Measurements from ENCODE around the gene C20orf204.

Gene C20orf204

DNA sequence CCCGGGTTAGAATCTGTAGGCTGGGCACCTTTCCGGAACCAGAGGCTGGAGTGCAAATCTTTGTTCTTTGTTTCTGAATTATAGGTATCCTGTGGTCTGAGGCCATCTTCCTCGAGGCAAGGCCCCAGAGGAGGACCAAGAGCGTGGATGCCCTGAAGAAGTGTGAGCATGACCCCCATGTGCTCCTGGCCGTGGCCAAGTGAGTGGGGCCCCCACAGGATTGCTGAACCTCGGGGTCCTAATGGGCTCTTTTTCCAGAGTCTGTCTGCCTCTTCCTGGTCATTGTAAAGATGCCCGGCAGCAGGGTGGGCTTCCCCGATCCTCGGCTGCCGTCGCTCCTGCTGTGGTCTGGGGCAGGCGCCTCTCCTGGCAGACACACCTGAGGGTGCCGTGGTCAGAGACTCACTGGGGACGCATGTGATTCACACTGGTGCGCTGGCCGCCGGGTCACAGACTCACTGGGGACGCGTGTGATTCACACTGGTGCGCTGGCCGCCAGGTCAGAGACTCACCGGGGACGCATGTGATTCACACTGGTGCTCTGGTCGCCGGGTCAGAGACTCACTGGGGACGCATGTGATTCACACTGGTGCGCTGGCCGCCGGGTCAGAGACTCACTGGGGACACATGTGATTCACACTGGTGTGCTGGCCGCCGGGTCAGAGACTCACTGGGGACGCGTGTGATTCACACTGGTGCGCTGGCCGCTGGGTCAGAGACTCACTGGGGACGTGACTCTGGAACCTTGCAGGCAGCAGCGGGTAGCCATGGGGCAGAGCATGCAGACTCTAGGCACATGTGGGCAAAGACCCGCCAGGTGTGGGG lies 6.5 kb upstream of the C20orf204 start:
- H3K4me3 ChIP-seq (ENCODE audit: low read depth, low read length), result no peak overlapping the region
- DNase-seq (ENCODE audit: low read depth), result no peak
- TF ChIP-seq, protein P1, sequence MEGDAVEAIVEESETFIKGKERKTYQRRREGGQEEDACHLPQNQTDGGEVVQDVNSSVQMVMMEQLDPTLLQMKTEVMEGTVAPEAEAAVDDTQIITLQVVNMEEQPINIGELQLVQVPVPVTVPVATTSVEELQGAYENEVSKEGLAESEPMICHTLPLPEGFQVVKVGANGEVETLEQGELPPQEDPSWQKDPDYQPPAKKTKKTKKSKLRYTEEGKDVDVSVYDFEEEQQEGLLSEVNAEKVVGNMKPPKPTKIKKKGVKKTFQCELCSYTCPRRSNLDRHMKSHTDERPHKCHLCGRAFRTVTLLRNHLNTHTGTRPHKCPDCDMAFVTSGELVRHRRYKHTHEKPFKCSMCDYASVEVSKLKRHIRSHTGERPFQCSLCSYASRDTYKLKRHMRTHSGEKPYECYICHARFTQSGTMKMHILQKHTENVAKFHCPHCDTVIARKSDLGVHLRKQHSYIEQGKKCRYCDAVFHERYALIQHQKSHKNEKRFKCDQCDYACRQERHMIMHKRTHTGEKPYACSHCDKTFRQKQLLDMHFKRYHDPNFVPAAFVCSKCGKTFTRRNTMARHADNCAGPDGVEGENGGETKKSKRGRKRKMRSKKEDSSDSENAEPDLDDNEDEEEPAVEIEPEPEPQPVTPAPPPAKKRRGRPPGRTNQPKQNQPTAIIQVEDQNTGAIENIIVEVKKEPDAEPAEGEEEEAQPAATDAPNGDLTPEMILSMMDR (conservative IDR thresholded peaks at IDR 0.05; ENCODE audit: low read depth, low read length), result no peak

DNA sequence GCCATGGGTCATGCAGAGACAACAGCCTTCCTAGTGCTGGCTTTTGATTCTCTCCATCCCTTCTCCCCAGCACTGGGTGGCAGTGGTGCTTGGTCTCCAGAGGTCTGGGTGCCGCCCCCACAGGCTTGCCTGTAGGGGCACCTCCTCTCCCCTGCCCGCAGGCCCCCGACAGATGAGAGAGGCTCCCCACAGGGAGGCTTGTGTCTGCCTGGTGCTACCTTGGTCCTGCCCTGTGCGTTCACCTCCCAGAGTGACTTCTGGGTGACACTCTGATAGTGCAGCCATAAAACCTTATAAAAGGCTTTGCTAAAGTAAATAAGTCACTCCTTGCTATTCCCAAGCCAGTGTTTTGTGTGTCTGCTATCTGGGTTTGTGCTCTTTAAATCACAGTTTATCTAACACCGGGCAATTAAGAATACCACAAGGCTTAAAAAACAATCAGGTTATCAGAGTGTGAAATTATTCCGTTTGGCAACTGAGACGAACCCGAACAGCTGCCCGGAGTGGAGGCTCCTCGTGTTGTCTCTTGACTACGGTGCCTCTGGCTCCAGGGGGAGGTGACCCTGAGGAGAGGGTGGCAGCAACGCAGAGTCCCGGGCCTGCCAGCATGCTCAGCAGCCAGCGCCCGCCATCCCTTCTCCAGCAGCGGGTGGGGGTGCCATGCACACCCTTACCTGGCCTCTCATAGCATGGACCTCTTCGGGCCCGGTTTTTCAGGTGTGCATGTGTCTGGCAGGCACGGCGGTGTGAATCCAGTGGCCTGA lies 5.4 kb upstream of the C20orf204 start:
- TF ChIP-seq, protein P1 (conservative IDR thresholded peaks at IDR 0.05; ENCODE audit: low read depth, low read length), result no peak

DNA sequence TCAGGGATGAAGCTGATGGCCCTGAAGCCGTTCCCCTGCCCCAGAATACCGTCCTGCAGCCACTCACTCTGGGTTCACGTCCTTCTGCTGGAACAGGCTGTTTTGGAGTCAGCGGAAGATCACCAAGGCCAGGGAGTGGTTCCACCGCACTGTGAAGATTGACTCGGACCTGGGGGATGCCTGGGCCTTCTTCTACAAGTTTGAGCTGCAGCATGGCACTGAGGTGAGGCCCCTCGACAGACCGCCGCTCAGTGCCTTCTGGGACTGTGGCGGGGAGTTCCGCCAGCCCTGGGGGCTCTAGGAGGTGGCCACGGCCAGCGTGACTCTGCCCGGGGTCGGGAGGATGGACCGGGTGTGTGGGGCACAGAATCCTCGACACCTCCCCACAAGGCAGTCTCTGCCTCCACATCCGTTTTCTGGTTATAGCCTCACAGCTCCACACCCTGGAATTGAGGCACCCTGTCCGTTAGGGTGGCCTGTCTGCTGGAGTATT lies 4.1 kb upstream of the C20orf204 start:
- TF ChIP-seq, protein P1 (conservative IDR thresholded peaks at IDR 0.05; ENCODE audit: low read depth, low read length), result no peak

More for the DNA sequence above, 5.4 kb upstream of the C20orf204 start:
- DNase-seq (ENCODE audit: low read depth), result no peak
- H3K4me3 ChIP-seq (ENCODE audit: low read depth, low read length), result no peak overlapping the region

DNA sequence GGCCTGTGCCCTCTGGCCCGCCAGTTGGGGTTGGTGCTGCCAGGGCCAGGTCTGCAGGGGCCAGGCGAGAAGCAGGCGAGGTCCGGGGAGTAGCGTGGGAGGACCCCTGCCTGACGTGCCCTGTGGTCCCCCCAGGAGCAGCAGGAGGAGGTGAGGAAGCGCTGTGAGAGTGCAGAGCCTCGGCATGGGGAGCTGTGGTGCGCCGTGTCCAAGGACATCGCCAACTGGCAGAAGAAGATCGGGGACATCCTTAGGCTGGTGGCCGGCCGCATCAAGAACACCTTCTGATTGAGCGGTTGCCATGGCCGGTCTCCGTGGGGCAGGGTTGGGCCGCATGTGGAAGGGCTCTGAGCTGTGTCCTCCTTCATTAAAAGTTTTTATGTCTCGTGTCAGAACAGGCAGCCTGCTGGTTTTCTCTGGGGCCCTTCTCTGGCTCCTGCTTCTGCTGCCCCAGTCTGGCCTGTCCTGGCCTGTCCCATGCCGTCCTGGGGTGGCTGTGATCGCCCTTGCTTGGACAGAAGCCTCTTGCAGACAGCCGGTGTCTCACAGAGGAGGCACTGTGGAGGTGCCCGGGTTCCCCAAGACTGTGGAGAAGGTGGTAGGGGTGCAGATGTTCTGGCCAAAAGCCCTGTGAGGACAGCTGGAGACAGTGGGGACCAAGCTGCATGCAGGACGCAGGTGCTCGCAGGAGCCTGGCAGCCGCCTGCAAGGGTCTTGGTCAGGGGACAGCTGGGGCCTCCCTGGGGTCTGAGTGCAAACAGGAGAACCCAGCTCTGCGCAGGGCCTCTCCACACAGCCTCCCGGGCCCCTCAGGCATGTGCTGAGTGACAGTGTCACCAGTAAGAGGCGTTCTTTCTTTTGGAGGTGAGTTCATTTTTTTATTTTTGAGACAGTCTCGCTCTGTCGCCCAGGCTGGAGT lies 3.0 kb upstream of the C20orf204 start:
- no peak overlapping the region for H3K4me3 ChIP-seq (ENCODE audit: low read depth, low read length)
- DNase-seq (ENCODE audit: low read depth), result no peak
- TF ChIP-seq, protein P1 (conservative IDR thresholded peaks at IDR 0.05; ENCODE audit: low read depth, low read length), result no peak

More for the DNA sequence above, 4.1 kb upstream of the C20orf204 start:
- DNase-seq (ENCODE audit: low read depth), result no peak
- no peak overlapping the region for H3K4me3 ChIP-seq (ENCODE audit: low read depth, low read length)

DNA sequence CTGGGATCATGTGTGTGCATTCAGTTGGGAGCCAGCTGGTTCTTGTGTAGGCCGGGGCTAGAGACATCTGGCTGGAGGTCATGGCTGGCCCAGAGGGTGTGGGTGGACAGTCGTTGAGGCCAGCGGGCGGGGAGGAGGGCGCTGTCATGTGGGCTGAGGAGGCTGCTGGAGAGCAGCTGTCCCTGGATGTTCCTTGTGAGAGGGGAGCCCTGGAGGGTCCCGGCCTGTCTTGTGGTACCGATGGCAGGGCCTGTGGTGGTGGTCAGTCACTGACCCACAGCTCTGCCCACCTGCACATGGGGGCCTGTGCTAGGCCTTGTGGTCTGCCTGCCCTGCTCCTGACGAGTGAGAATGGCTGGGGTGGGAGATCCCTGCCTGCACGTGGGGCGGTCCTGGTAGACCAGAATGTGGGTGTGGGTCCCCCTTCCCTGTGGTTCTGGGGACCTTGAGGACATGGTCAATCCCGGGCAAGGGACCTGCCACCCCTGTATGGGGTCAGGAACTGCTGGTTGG lies 1.9 kb upstream of the C20orf204 start:
- DNase-seq (ENCODE audit: low read depth), result no peak
- no peak overlapping the region for H3K4me3 ChIP-seq (ENCODE audit: low read depth, low read length)
- TF ChIP-seq, protein P1 (conservative IDR thresholded peaks at IDR 0.05; ENCODE audit: low read depth, low read length), result no peak
